T-cell (primary cell): ENCODE results near the gene LRCH1. TPM values are rescaled to one million over a fixed set of nuclear protein-coding genes. Genes with fewer than 3 reads are reported as not detected.
A peak's percentile ranks its signal among the peaks of the same experiment; 100 is the strongest.

Experiments used
- ATAC-seq, 4 experiments: fragments of 200-7000 bp in 3 of 4; fragments of 150-1000 bp in 1 of 4; cut with Tn5 transposase; replicated peaks in 1 of 4; 1 replicate in 3 of 4; 2 replicates in 1 of 4; pipeline ENCODE4 v1.10.0; 2021; ENCODE audit warnings: moderate library complexity in 3 of 4, mild to moderate bottlenecking in 2 of 4, moderate number of reproducible peaks in 1 of 4
- CTCF ChIA-PET, 2 donors: fragments of 300-600 bp; sonication (Branson Sonifier 250); formaldehyde crosslinking; loops; one replicate each; lab custom pipeline; 2022; ENCODE audit warnings: antibody characterized with exemption in 2 of 2; lab: Charles Lee
- POLR2A ChIA-PET, 2 donors: fragments of 300-600 bp; sonication (Branson Sonifier 250); formaldehyde crosslinking; loops; one replicate each; lab custom pipeline; 2022; ENCODE audit warnings: antibody characterized with exemption in 2 of 2; lab: Charles Lee
- DNase-seq, 35 experiments: peaks; one replicate each; pipeline versions ENCODE4 v3.0.0 to v3.0.0-alpha.2; 2013 to 2023
- H3K27ac ChIP-seq: one replicate; pipeline ENCODE4 v1.5.1; 2013; ENCODE audit warnings: low read length
- H3K27me3 ChIP-seq, 2 experiments: replicated peaks in 1 of 2; 1 replicate in 1 of 2; 2 replicates in 1 of 2; pipeline versions ENCODE4 v1.6.1 to v1.7.0; 2013; ENCODE audit warnings: low read length in 1 of 2, mixed read lengths in 1 of 2; ENCODE audit not compliant: control insufficient read depth in 2 of 2, insufficient read depth in 2 of 2; ENCODE audit errors: extremely low read depth in 1 of 2
- H3K36me3 ChIP-seq, 2 donors: 1 replicate in 1 of 2; 2 replicates in 1 of 2; pipeline versions ENCODE4 v1.6.1 to v1.7.0; 2013; ENCODE audit warnings: low read length in 1 of 2; ENCODE audit not compliant: control insufficient read depth in 2 of 2, insufficient read depth in 1 of 2; ENCODE audit errors: extremely low read depth in 1 of 2
- H3K4me1 ChIP-seq, 2 experiments: 1 replicate in 1 of 2; 2 replicates in 1 of 2; pipeline versions ENCODE4 v1.6.1 to v1.7.0; 2013; ENCODE audit warnings: low read length in 2 of 2, mixed read lengths in 1 of 2; ENCODE audit not compliant: insufficient read depth in 2 of 2, control insufficient read depth in 1 of 2; ENCODE audit errors: extremely low read depth in 1 of 2
- H3K4me3 ChIP-seq, 2 donors: 1 replicate in 1 of 2; 2 replicates in 1 of 2; pipeline versions ENCODE4 v1.5.1 to v1.7.0; 2013; ENCODE audit warnings: mild to moderate bottlenecking in 2 of 2, low read length in 1 of 2, moderate library complexity in 1 of 2; ENCODE audit not compliant: control insufficient read depth in 1 of 2; ENCODE audit errors: extremely low read depth in 1 of 2
- H3K9me3 ChIP-seq: 2 replicates; pipeline ENCODE4 v1.7.0; 2013
- H3K27ac Mint-ChIP-seq, 2 donors: one replicate each; pipeline ENCODE4 v1.8.0; 2020 to 2021; ENCODE audit warnings: mild to moderate bottlenecking in 2 of 2, mixed read lengths in 2 of 2
- H3K27me3 Mint-ChIP-seq, 2 donors: one replicate each; pipeline ENCODE4 v1.8.0; 2021 to 2022; ENCODE audit warnings: mixed read lengths in 2 of 2
- H3K36me3 Mint-ChIP-seq: one replicate; pipeline ENCODE4 v1.8.0; 2021; ENCODE audit warnings: mixed read lengths
- H3K4me1 Mint-ChIP-seq, 3 donors: one replicate each; pipeline ENCODE4 v1.8.0; 2020 to 2022; ENCODE audit warnings: mixed read lengths in 3 of 3, mild to moderate bottlenecking in 1 of 3
- H3K4me3 Mint-ChIP-seq, 3 donors: one replicate each; pipeline ENCODE4 v1.8.0; 2020 to 2022; ENCODE audit warnings: mild to moderate bottlenecking in 3 of 3, mixed read lengths in 3 of 3, moderate library complexity in 3 of 3
- H3K9me3 Mint-ChIP-seq, 3 donors: one replicate each; pipeline ENCODE4 v1.8.0; 2020 to 2022; ENCODE audit warnings: mixed read lengths in 3 of 3
- WGBS: methylation state at CpG from one replicate; pipeline ENCODE4 v1.1.5; 2013; ENCODE audit warnings: missing lambda C conversion rate; ENCODE audit not compliant: insufficient coverage; 5-methylcytosine and 5-hydroxymethylcytosine counted together
- total RNA-seq, 35 experiments: library from RNA in 6 of 35; stranded (reverse) in 6 of 35; fragments of 120-200 nt in 1 of 35; gene quantifications; one replicate each; pipeline versions ENCODE4 v1.2.1 to v1.2.4 and lab custom pipeline; 2013 to 2026

The LRCH1 gene
- total RNA-seq, 5 donors from 2014 or later (not counting 1 experiment from before 2014, with no cell fraction given): 16.0 to 21.8 (median 17.9) TPM

- Histone ChIP-seq H3K4me1 (peaks cover 41 to 55% of the 10 kb centered on the region in 2 experiments), H3K27ac (no peak overlapping the region), H3K27me3 (no peaks in the 10 kb centered on the region), H3K4me3 (no peak overlapping the region), H3K9me3 (no peaks in the 10 kb centered on the region), H3K36me3 (no peaks in the 10 kb centered on the region)
- Mint-ChIP-seq H3K27me3 (no peaks in the 10 kb centered on the region), H3K9me3 (peaks cover 0 to 3% (median 0%) of the 10 kb centered on the region in 3 donors), H3K4me1 (peaks cover 87 to 90% (median 90%) of the 10 kb centered on the region in 3 donors), H3K36me3 (peaks cover 6% of the 10 kb centered on the region), H3K27ac (no peak overlapping the region), H3K4me3 (peak overlapping the region in 1 of 3 donors; percentile 40)
- POLR2A ChIA-PET: interaction anchor here in 1 of 2 donors (1.0 kb wide), 1 partner anchor 70 kb away, joined by 5 read pairs; no protein-coding TSS in a partner anchor
- CTCF ChIA-PET: no interaction called here
- DNase-seq: peak in 1 of 35 experiments; percentile 9
- WGBS: 63% methylated on average over 3 of the region's 6 CpGs
- peak in 2 of 4 experiments; percentile 29 to 36 for ATAC-seq
Measured at GRCh38 chr13:46595136-46595884, 42.3 kb downstream of the LRCH1 start.

GRCh38 chr13:46595885-46596275, 42.9 kb downstream of the LRCH1 start:
- Mint-ChIP-seq H3K27me3 (no peaks in the 10 kb centered on the region), H3K4me1 (peaks cover 87 to 91% (median 91%) of the 10 kb centered on the region in 3 donors), H3K27ac (no peak overlapping the region), H3K9me3 (peaks cover 0 to 3% (median 0%) of the 10 kb centered on the region in 3 donors), H3K4me3 (peak overlapping the region in 1 of 3 donors; percentile 40), H3K36me3 (peaks cover 6% of the 10 kb centered on the region)
- ChIA-PET CTCF (no interaction called here), POLR2A (no interaction called here)
- no peaks in the 10 kb centered on the region for H3K36me3 ChIP-seq
- H3K9me3 ChIP-seq: no peaks in the 10 kb centered on the region
- H3K27me3 ChIP-seq: no peaks in the 10 kb centered on the region
- peaks cover 45 to 60% of the 10 kb centered on the region in 2 experiments for H3K4me1 ChIP-seq
- H3K4me3 ChIP-seq: no peak overlapping the region
- no peak for DNase-seq
- no peak for ATAC-seq
- no CpG with 5 or more reads among the region's 1 CpG for WGBS
- no peak overlapping the region for H3K27ac ChIP-seq

GRCh38 chr13:46596466-46596865, 43.5 kb downstream of the LRCH1 start:
- Mint-ChIP-seq H3K27ac (no peak overlapping the region), H3K27me3 (no peaks in the 10 kb centered on the region), H3K36me3 (peaks cover 6% of the 10 kb centered on the region), H3K4me1 (peaks cover 87 to 91% (median 91%) of the 10 kb centered on the region in 3 donors), H3K4me3 (no peak overlapping the region), H3K9me3 (peaks cover 0 to 3% (median 0%) of the 10 kb centered on the region in 3 donors)
- no peaks in the 10 kb centered on the region for H3K36me3 ChIP-seq
- no peak for ATAC-seq
- H3K4me1 ChIP-seq: peaks cover 48 to 62% of the 10 kb centered on the region in 2 experiments
- CTCF ChIA-PET: interaction anchor here in 1 of 2 donors (0.5 kb wide), 2 partner anchors 1407 to 1620 kb away, joined by 3 read pairs; no protein-coding TSS in a partner anchor
- H3K27ac ChIP-seq: no peak overlapping the region
- H3K9me3 ChIP-seq: no peaks in the 10 kb centered on the region
- no peak for DNase-seq
- no peaks in the 10 kb centered on the region for H3K27me3 ChIP-seq
- POLR2A ChIA-PET: no interaction called here
- 100% methylated on average over 5 of the region's 6 CpGs for WGBS
- H3K4me3 ChIP-seq: no peak overlapping the region

- no peak overlapping the region for H3K4me3 Mint-ChIP-seq
- H3K9me3 ChIP-seq: no peaks in the 10 kb centered on the region
- H3K36me3 ChIP-seq: no peaks in the 10 kb centered on the region
- peaks cover 87 to 90% (median 87%) of the 10 kb centered on the region in 3 donors for H3K4me1 Mint-ChIP-seq
- DNase-seq (peak in 1 of 35 experiments; percentile 18), ATAC-seq (no peak)
- CTCF ChIA-PET: interaction anchor here in 1 of 2 donors (0.6 kb wide), 1 partner anchor 12 kb away, joined by 3 read pairs; no protein-coding TSS in a partner anchor
- WGBS: 45% methylated on average over 3 of the region's 7 CpGs
- peaks cover 6% of the 10 kb centered on the region for H3K36me3 Mint-ChIP-seq
- POLR2A ChIA-PET: no interaction called here
- peak overlapping the region in 1 of 2 donors; percentile 55 for H3K27ac Mint-ChIP-seq
- H3K9me3 Mint-ChIP-seq: peaks cover 0 to 3% (median 0%) of the 10 kb centered on the region in 3 donors
- H3K4me1 ChIP-seq: peaks cover 53 to 59% of the 10 kb centered on the region in 2 experiments
- no peaks in the 10 kb centered on the region for H3K27me3 ChIP-seq
- no peak overlapping the region for H3K27ac ChIP-seq
- H3K4me3 ChIP-seq: no peak overlapping the region
- no peaks in the 10 kb centered on the region for H3K27me3 Mint-ChIP-seq
Measured at GRCh38 chr13:46598140-46598819, 45.3 kb downstream of the LRCH1 start.

- Mint-ChIP-seq H3K4me3 (peak overlapping the region in 1 of 3 donors; percentile 8), H3K9me3 (peaks cover 0 to 3% (median 0%) of the 10 kb centered on the region in 3 donors), H3K36me3 (peaks cover 6% of the 10 kb centered on the region), H3K4me1 (peaks cover 81 to 86% (median 82%) of the 10 kb centered on the region in 3 donors), H3K27ac (peak overlapping the region in 1 of 2 donors; percentile 50), H3K27me3 (no peaks in the 10 kb centered on the region)
- H3K27ac ChIP-seq: no peak overlapping the region
- no peaks in the 10 kb centered on the region for H3K36me3 ChIP-seq
- H3K4me1 ChIP-seq: peaks cover 48 to 56% of the 10 kb centered on the region in 2 experiments
- ATAC-seq: peak in 1 of 4 experiments; percentile 29
- WGBS: 33% methylated on average over 1 of the region's 2 CpGs
- no peaks in the 10 kb centered on the region for H3K27me3 ChIP-seq
- ChIA-PET CTCF (no interaction called here), POLR2A (no interaction called here)
- H3K4me3 ChIP-seq: no peak overlapping the region
- no peaks in the 10 kb centered on the region for H3K9me3 ChIP-seq
- DNase-seq: no peak
Measured at GRCh38 chr13:46598820-46599180, 45.8 kb downstream of the LRCH1 start.

- CTCF ChIA-PET: interaction anchor here in 1 of 2 donors (1.0 kb wide), 1 partner anchor 72 kb away, joined by 4 read pairs; no protein-coding TSS in a partner anchor
- H3K36me3 ChIP-seq: no peaks in the 10 kb centered on the region
- H3K4me3 Mint-ChIP-seq: no peak overlapping the region
- POLR2A ChIA-PET: no interaction called here
- H3K9me3 ChIP-seq: no peaks in the 10 kb centered on the region
- no CpG with 5 or more reads among the region's 3 CpGs for whole genome bisulfite sequencing
- H3K27ac ChIP-seq: no peak overlapping the region
- ATAC-seq (no peak), DNase-seq (no peak)
- H3K4me1 Mint-ChIP-seq: peaks cover 75 to 81% (median 79%) of the 10 kb centered on the region in 3 donors
- no peaks in the 10 kb centered on the region for H3K27me3 ChIP-seq
- H3K4me1 ChIP-seq: peaks cover 36 to 38% of the 10 kb centered on the region in 2 experiments
- peaks cover 6% of the 10 kb centered on the region for H3K36me3 Mint-ChIP-seq
- no peaks in the 10 kb centered on the region for H3K27me3 Mint-ChIP-seq
- no peak overlapping the region for H3K4me3 ChIP-seq
- H3K27ac Mint-ChIP-seq: peak overlapping the region in 1 of 2 donors; percentile 41
- H3K9me3 Mint-ChIP-seq: peaks cover 0 to 3% (median 0%) of the 10 kb centered on the region in 3 donors
Measured at GRCh38 chr13:46600943-46601311, 48.0 kb downstream of the LRCH1 start.
